Stimulated activated CD4-positive, alpha-beta T cell treated with anti-CD3 and anti-CD28 coated beads, Interleukin-2, amount 100 ng/mL, for 24 hours (primary cell): ENCODE measurements around the gene UBASH3A.

Experiments used
- DNase-seq, 2 donors: peaks; one replicate each; pipeline ENCODE4 v3.0.0-alpha.2; 2020

UBASH3A gene

GRCh38 chr21:42495765-42496119, 92.0 kb downstream of the UBASH3A start:
- DNase-seq: no peak

DNA sequence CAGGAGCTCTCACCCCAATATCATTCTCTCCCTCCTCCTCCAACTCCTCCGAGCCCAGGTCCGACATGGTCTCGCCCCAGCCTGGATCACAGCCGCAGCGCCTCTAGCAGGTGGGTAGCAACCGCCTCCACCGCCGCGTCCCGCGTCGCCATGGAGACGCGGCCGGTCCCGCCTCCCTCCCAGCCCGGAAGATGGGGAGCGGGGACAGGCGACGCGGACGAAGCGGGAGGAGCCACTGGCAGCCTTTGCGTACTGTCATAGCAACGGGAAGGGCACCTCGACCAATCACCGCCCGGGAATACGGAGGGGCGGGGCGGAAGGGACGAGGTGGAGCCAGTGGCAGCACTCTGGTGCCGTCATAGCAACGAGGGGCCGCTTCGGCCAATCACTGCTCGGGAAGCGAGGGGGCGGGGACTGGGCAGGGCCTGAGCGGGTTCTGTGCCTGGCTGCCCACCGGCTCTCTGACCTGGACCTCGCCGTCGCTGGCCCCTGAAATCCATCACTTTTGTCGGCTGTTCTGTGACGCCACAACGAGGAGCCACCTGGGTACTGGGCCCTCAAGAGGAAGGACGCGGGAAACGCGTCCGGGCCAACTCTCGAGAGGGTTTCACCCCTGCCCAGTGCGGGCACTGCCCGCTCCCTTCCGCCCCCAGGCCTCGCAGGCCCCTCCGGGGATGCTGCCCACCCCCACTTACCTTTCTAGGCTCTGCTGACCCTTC, 92.6 kb downstream of the UBASH3A start, which contains the start of gene RSPH1:
Gene RSPH1, minus strand, starts transcription at position 105 of the 719 bp plus-strand sequence. Its CDS starts 38 bp downstream, at position 67.
- DNase-seq: peak; percentile 99 to 100

- DNase-seq: no peak
Observed at GRCh38 chr21:42496839-42497202, 93.1 kb downstream of the UBASH3A start.
